Measurements from ENCODE around the gene DDX23.

The DDX23 gene

DNA sequence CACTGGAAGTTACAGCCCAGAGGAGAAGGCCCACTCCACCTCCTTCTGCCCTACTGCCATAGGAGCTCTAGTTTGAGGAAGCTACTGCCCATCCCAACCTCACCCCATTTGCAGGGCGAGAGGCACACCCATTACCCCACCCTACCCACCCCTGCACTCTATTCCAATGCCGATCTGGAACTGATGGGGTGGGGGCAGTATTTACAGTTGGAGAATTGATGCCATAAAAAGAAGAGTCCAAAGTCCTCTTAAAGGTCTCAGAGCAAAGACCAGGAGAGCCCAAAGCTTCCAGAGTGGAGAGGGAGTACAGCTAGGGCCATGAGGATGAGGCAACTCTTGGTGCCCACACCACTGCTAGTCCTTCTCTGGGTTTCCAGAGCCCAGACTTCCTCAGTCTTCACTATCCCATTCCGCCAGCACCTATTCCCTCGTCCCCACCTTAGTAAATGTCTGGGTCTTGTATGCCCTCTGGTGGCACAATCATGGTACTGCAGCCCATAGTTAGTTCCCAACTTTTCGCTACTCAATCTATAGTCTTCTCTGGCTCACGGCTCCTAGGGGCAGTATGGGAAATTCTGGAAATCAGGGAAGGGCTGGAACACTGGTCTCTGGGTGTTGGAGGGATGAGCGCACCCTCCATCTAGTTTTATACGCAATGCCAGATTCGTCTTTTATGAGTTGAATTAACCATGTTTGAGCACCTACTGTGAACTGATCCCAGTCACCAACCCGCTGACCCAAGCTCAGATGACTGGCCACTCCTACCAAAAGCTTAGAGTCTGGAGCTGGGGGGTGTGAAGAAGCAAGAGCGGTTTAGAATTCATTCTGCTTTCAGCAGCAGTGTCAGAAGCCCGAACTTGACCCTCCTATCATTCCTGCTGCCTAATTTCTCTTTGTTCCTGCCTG is 56.2 kb downstream of the DDX23 start:
- DNase-seq (ENCODE audit: low spot score) = peak; percentile 93

GRCh38 chr12:48794870-48795269 is 57.1 kb downstream of the DDX23 start:
- DNase-seq (ENCODE audit: low spot score) = no peak

GRCh38 chr12:48793696-48794095 is 58.3 kb downstream of the DDX23 start:
- no peak for DNase-seq (ENCODE audit: low spot score)

DNA sequence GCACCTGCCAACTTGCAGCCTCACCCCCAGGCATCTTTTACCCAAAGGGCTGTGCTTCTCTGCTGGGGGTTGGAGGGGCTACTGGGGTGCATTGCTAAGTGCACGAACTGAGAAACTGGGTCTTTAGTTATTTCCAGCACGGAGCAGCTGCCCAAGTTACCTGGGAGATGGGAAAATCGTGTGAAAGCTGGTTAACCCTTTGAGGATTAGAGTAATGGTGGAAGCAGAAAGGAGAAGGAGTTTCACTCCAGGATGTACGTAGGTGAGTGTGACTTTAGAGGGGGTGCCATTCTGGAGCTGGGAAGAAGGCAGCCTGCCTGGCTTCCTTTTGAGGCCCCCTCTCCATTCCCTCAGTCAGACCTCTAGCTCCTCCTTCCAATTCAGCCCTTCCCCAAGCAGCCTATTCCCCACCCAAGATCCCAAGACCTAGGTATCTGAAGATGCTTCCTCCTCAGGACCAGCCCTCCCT is 62.1 kb downstream of the DDX23 start:
- no peak for DNase-seq (ENCODE audit: low spot score)

DNA sequence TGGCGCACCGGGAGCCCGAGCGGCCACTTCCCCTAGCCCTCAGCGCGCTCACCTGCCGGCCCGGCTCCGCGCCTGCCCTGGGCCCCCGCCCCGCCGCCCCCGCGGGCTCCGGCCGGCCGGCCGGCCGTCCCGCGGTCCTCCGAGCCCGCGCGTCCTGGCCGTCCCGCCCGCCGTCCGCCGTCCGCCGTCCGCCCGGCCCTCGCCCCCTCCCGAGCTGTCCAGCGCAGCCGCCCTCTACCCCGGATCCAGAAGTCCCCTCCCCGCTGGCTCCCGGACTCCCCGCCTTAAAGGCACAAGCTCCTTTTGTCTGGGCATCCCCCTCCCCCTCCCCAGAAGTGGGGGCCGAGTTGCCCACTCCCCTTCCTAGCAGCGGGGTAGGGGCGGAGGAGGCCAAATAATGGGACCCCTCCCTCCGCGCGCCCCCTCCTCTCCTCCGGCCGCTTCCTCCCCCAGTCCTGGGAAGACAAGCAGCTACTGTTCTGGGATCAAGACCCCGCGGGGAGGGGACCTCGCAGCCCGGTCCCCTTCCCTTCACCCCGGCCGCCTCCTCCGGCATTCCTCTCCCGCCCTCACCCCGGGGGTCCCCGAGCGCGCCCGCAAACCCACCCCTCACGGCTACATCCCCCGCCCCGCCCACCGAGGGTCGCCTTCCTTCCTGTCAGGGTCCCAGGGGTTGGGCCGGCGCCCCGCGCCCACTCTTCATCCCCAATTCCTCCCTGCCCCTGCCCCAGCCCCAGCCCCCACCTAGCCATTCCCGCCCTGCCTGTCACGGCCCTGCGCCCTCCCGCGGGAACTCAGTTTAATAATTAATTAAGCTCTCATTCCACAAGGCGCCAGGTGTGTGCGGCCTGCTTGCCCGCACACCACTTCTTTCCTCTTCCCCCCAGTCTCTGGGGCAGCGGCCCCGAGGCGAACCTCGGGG is 62.8 kb downstream of the DDX23 start, which contains the start of gene ADCY6:
ADCY6 (minus strand) TSS at position 236 of the 922 bp plus-strand sequence. CDS start 5,655 bp downstream, outside the sequence.
- DNase-seq (ENCODE audit: low spot score) = peak; percentile 94

DNA sequence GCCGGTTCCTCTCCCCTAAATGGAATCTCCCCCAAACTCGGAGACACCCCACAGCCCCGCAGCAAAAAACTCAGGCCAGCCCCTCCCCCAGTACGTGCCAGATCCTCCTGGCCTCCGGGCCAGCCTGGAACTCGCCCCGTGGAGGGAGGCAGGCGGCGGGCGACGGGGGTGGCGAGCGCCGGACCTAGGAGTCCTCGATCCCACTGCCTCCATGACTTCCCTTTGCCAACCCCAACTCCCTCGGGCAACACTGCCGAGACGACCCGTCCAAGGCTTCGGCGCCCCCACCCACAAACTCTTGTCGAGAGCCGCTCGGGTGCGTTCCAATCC is 63.5 kb downstream of the DDX23 start:
- no peak for DNase-seq (ENCODE audit: low spot score)

DNA sequence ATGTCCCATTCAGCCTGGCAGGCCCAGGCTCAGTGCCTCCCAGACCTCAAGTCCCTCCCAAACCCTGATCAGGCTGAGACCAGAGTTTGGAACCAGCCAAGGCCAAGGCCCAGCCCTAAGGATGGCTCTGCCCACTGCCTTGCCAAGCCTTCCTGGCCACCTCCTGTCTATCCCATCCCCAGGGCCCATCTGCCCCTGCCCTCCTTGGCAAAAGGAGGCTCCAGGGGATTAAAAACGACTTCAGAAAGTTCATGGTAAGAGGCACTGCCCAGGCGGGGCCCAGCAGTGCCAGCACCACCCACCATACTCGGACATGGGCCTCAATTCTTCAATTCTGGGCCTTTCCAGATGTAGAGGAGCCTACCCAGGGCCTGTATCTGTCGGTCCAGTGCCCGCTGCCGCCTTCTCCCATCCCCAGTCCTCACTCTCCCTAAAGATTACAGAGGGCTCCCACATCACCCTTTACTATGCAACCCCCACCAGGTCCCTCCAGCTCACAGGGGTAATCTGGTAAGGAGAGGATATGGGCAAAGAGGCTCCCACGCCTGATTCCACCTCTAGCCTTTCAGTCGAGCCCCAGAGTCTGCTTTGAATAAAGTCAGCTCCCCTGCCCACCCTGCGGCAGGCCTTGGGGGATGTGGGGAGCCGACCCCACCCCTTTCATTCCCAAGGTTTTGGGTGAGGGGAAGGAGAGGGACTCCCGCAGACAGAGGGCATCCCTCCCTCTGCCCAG is 64.0 kb downstream of the DDX23 start:
- DNase-seq (ENCODE audit: low spot score) = no peak

GRCh38 chr12:48786591-48787544 is 65.1 kb downstream of the DDX23 start:
- DNase-seq (ENCODE audit: low spot score) = no peak

GRCh38 chr12:48783432-48783831 is 68.5 kb downstream of the DDX23 start:
- DNase-seq (ENCODE audit: low spot score) = no peak

DNA sequence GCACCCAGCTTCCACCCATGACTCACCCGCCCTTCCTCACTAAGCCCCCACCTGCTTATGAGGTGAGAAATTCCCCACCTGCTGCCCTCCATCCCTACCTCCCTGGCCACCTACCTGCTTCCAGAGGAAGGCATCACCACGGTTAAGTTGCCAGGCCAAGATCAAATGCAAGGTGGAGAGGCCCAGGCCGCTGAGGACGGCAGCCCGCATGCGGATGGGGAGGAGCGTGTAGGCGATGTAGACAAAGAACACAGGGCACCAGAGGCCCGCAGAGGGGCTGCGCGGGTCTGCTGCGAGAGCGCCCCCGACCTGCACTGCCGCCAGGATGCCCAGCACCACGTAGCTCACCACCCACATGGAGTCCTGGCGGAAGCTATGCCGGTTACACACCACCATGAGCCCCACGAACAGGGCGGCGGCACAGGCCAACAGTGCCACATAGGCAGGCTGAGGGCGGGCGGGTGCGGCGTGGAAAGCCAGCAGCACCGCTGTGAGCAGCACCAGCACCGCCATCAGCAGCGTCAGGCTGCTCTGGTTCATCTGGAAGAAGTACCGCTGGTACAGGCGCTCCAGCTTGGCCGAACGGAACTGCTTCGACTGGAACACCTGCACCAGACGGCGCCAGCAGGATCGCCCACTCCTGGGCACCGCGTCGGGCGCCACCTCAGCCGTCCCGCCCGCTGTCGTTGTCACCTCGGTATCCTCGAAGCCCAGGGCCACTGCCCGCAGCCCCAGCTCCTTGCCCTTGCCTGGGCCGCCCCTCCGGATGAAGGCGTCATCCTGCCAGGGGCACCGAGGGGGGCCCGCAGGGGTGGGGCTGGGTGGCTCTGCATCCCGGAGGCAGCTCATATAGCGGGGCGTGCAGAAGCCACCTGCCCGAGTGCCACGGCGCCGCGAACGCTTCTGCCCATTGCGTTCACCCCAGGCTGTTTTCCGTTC is 69.2 kb downstream of the DDX23 start:
- DNase-seq (ENCODE audit: low spot score) = no peak

DNA sequence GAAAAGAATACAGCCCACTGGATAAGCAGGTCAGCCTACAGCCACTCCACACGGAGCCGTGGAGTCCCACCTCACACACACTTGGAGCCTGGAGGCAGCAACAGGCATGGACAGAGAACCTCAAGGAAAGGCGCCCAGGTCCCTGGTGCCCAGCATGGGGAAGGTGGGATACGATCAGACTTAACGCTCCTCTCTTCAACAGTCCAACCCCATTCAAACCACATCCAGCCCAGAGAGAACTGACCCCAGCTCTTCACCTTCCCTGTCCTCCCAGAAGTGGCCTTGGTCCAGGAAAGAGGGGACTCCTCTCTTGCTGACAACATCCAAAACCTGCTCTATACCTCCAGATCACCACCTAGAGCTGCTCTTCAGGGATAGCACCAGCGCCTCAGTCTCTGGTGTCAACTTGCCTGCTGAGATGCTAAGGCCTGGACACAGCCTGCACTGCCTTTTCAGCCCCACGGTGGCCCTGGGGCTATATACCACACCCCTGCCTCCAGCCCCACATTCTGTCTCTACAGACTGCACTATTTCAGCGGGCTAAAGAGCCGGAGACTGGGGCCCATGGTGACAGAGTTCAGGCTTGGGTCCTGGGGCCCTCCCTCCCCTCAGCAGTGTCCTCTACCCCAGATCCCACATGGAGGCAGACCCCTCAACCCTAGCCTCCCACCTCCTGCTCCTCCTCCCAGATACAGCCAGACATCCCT is 70.1 kb downstream of the DDX23 start:
- DNase-seq (ENCODE audit: low spot score) = no peak

GRCh38 chr12:48780381-48781025 is 71.5 kb downstream of the DDX23 start:
- no peak for DNase-seq (ENCODE audit: low spot score)

GRCh38 chr12:48779869-48780268 is 72.1 kb downstream of the DDX23 start:
- no peak for DNase-seq (ENCODE audit: low spot score)
